H9 (cell line): Measurements from ENCODE around the gene PTCD1. TPM values are rescaled to one million over a fixed set of nuclear protein-coding genes. Genes with fewer than 3 reads are reported as not detected.
A peak's percentile ranks its signal among the peaks of the same experiment; 100 is the strongest.

Source experiments
- DNase-seq: peaks from one replicate; pipeline ENCODE4 v3.0.0-alpha.2; 2017
- H2AFZ ChIP-seq: one replicate; pipeline ENCODE4 v1.6.1; 2013; ENCODE audit warnings: mild to moderate bottlenecking, low read length, control low read depth, moderate library complexity
- H2AK5ac ChIP-seq: 2 replicates; pipeline ENCODE4 v1.6.1; 2013; ENCODE audit warnings: low read length, control low read depth, mixed read lengths; ENCODE audit not compliant: insufficient read length
- H2BK120ac ChIP-seq: one replicate; pipeline ENCODE4 v1.6.1; 2013; ENCODE audit warnings: low read depth, mild to moderate bottlenecking, low read length, control low read depth, inconsistent platforms; ENCODE audit not compliant: poor library complexity, severe bottlenecking
- H2BK12ac ChIP-seq: 2 replicates; pipeline ENCODE4 v1.6.1; 2013; ENCODE audit warnings: low read length, control low read depth, mixed read lengths, low read depth; ENCODE audit not compliant: insufficient read length
- H2BK15ac ChIP-seq: 2 replicates; pipeline ENCODE4 v1.6.1; 2013; ENCODE audit warnings: low read depth, low read length, control low read depth
- H2BK20ac ChIP-seq: one replicate; pipeline ENCODE4 v1.6.1; 2013; ENCODE audit warnings: low read depth, mild to moderate bottlenecking, low read length, control low read depth, inconsistent platforms; ENCODE audit not compliant: poor library complexity, severe bottlenecking
- H2BK5ac ChIP-seq: 2 replicates; pipeline ENCODE4 v1.6.1; 2013; ENCODE audit warnings: low read length, control low read depth, mixed read lengths; ENCODE audit not compliant: insufficient read length
- H3K14ac ChIP-seq: 2 replicates; pipeline ENCODE4 v1.6.1; 2013; ENCODE audit warnings: low read length, control low read depth; ENCODE audit not compliant: insufficient read depth
- H3K18ac ChIP-seq: 2 replicates; pipeline ENCODE4 v1.6.1; 2013; ENCODE audit warnings: low read depth, mild to moderate bottlenecking, mixed read lengths, low read length, control low read depth; ENCODE audit not compliant: insufficient read length
- H3K23ac ChIP-seq: 2 replicates; pipeline ENCODE4 v1.6.1; 2013; ENCODE audit warnings: low read length, control low read depth, mixed read lengths, low read depth; ENCODE audit not compliant: insufficient read length
- H3K23me2 ChIP-seq: 2 replicates; pipeline ENCODE4 v1.6.1; 2013; ENCODE audit warnings: low read depth, mild to moderate bottlenecking, mixed read lengths, low read length, control low read depth; ENCODE audit not compliant: insufficient read length, poor library complexity, severe bottlenecking
- H3K27ac ChIP-seq: 2 replicates; pipeline ENCODE4 v1.5.1; 2013; ENCODE audit warnings: low read length, control low read depth, mixed read lengths, low read depth; ENCODE audit not compliant: insufficient read length
- H3K27me3 ChIP-seq: 2 replicates; pipeline ENCODE4 v1.6.1; 2013; ENCODE audit warnings: low read length, control low read depth, inconsistent platforms; ENCODE audit not compliant: insufficient read depth
- H3K4ac ChIP-seq: 2 replicates; pipeline ENCODE4 v1.6.1; 2013; ENCODE audit warnings: low read depth, mild to moderate bottlenecking, control low read depth, inconsistent platforms, low read length, moderate library complexity
- H3K4me1 ChIP-seq: 2 replicates; pipeline ENCODE4 v1.6.1; 2013; ENCODE audit warnings: low read length, control low read depth, inconsistent platforms; ENCODE audit not compliant: insufficient read depth
- H3K4me2 ChIP-seq: 2 replicates; pipeline ENCODE4 v1.6.1; 2013; ENCODE audit warnings: low read length, control low read depth, mixed read lengths; ENCODE audit not compliant: insufficient read length, insufficient read depth
- H3K56ac ChIP-seq: 2 replicates; pipeline ENCODE4 v1.6.1; 2013; ENCODE audit warnings: low read depth, mild to moderate bottlenecking, mixed read lengths, low read length, control low read depth; ENCODE audit not compliant: insufficient read length
- H3K79me1 ChIP-seq: 2 replicates; pipeline ENCODE4 v1.6.1; 2013; ENCODE audit warnings: low read depth, mild to moderate bottlenecking, moderate library complexity, low read length, control low read depth, inconsistent platforms; ENCODE audit not compliant: insufficient read depth, poor library complexity, severe bottlenecking
- H3K79me2 ChIP-seq: 2 replicates; pipeline ENCODE4 v1.6.1; 2013; ENCODE audit warnings: low read length, control low read depth, inconsistent platforms; ENCODE audit not compliant: insufficient read depth
- H3K9ac ChIP-seq: 2 replicates; pipeline ENCODE4 v1.6.1; 2013; ENCODE audit warnings: low read length, control low read depth, mixed read lengths; ENCODE audit not compliant: insufficient read length; ENCODE audit errors: extremely low read depth
- H3K9me3 ChIP-seq: one replicate; pipeline ENCODE4 v1.6.1; 2013; ENCODE audit warnings: low read depth, low read length, inconsistent platforms; ENCODE audit not compliant: control insufficient read depth
- H3T11ph ChIP-seq: one replicate; pipeline ENCODE4 v1.6.1; 2013; ENCODE audit warnings: mild to moderate bottlenecking, low read length, control low read depth, inconsistent platforms
- H4K20me1 ChIP-seq: one replicate; pipeline ENCODE4 v1.6.1; 2013; ENCODE audit not compliant: control insufficient read depth, insufficient read length, insufficient read depth
- H4K5ac ChIP-seq: 2 replicates; pipeline ENCODE4 v1.6.1; 2013; ENCODE audit warnings: low read depth, mild to moderate bottlenecking, mixed read lengths, low read length, control low read depth; ENCODE audit not compliant: insufficient read length
- H4K8ac ChIP-seq: replicated peaks from 2 replicates; pipeline ENCODE4 v1.6.1; 2013; ENCODE audit warnings: low read length, control low read depth, mixed read lengths, low read depth; ENCODE audit not compliant: insufficient read length
- H4K91ac ChIP-seq: 2 replicates; pipeline ENCODE4 v1.6.1; 2013; ENCODE audit warnings: low read depth, mild to moderate bottlenecking, moderate library complexity, mixed read lengths, low read length, control low read depth; ENCODE audit not compliant: insufficient read length
- H3K27ac Mint-ChIP-seq, 3 experiments: 2 replicates in 2 of 3; 3 replicates in 1 of 3; pipeline ENCODE4 v1.8.0; 2020 to 2021; ENCODE audit warnings: mixed read lengths in 3 of 3, mild to moderate bottlenecking in 1 of 3, moderate library complexity in 1 of 3
- H3K27me3 Mint-ChIP-seq: 2 replicates; pipeline ENCODE4 v1.8.0; 2021; ENCODE audit warnings: low read depth, mild to moderate bottlenecking, moderate library complexity, mixed read lengths
- H3K36me3 Mint-ChIP-seq, 3 experiments: 2 replicates in 2 of 3; 3 replicates in 1 of 3; pipeline ENCODE4 v1.8.0; 2020 to 2021; ENCODE audit warnings: low read depth in 3 of 3, mixed read lengths in 3 of 3; ENCODE audit not compliant: insufficient read depth in 1 of 3
- H3K4me1 Mint-ChIP-seq, 2 experiments: 2 replicates each; pipeline ENCODE4 v1.8.0; 2020; ENCODE audit warnings: mixed read lengths in 2 of 2
- H3K4me3 Mint-ChIP-seq, 2 experiments: 2 replicates in 1 of 2; 3 replicates in 1 of 2; pipeline ENCODE4 v1.8.0; 2020 to 2021; ENCODE audit warnings: mild to moderate bottlenecking in 2 of 2, mixed read lengths in 2 of 2, moderate library complexity in 1 of 2
- H3K9me3 Mint-ChIP-seq, 2 experiments: 2 replicates in 1 of 2; 3 replicates in 1 of 2; pipeline ENCODE4 v1.8.0; 2020; ENCODE audit warnings: mild to moderate bottlenecking in 2 of 2, mixed read lengths in 2 of 2, moderate library complexity in 1 of 2
- WGBS: extraction: QIAGEN DNeasy Blood & Tissue Kit; methylation state at CpG from one replicate; pipeline ENCODE4 v1.1.7; 2013; ENCODE audit warnings: missing lambda C conversion rate, low lambda C conversion rate, mixed read lengths; ENCODE audit not compliant: insufficient read length; ENCODE audit errors: extremely low coverage; 5-methylcytosine and 5-hydroxymethylcytosine counted together
- total RNA-seq: library from RNA; stranded (reverse); gene quantifications from 2 replicates; pipeline ENCODE4 v1.2.1, GENCODE V29; 2021
- TF ChIP-seq, protein P1 (sequence below): fragments of 200-600 bp; sonication (generic); conservative IDR thresholded peaks from 3 replicates; pipeline ENCODE4 v1.8.0; 2021; ENCODE audit warnings: antibody characterized with exemption, mild to moderate bottlenecking

PTCD1 gene
- total RNA-seq, 1 experiment from 2014 or later, result 12.8 TPM

DNA sequence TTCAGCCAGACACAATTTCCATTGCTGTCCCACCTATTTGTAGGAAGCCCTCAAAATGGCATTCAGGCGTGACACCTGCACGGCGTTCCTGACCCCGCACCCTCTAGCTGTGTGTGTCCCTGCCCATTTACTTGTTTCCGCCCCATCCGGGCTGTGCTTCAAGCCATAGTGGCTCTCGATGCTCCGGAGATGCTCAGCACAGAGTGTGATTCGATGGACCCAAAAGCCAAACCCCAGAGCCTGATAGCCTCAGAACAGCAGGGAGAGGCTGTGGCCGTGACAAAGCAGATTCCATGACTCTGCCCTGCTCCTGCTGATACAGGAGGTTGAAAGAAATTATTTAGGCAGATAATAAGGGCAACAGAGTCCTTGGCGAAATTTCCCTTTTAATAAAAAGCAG is 16.4 kb downstream of the PTCD1 start:
- Histone ChIP-seq H3K9me3 (no peaks in the 10 kb centered on the region), H3K14ac (no peak overlapping the region), H2AFZ (no peak overlapping the region), H3K18ac (no peak overlapping the region), H2BK15ac (no peak overlapping the region), H4K8ac (no peak overlapping the region), H3K4ac (no peak overlapping the region), H3K56ac (no peak overlapping the region), H3K9ac (no peak overlapping the region), H4K91ac (no peak overlapping the region), H2BK120ac (no peak overlapping the region), H4K20me1 (peaks cover 3% of the 10 kb centered on the region), H2BK5ac (no peak overlapping the region), H2BK12ac (no peak overlapping the region), H3K23me2 (no peaks in the 10 kb centered on the region), H3K79me2 (no peaks in the 10 kb centered on the region), H3T11ph (no peak overlapping the region), H4K5ac (no peak overlapping the region), H2AK5ac (no peak overlapping the region), H3K4me1 (no peaks in the 10 kb centered on the region), H3K79me1 (no peaks in the 10 kb centered on the region), H3K27ac (no peak overlapping the region), H2BK20ac (no peak overlapping the region), H3K4me2 (no peak overlapping the region), H3K27me3 (no peaks in the 10 kb centered on the region), H3K23ac (no peak overlapping the region)
- TF ChIP-seq, protein P1, sequence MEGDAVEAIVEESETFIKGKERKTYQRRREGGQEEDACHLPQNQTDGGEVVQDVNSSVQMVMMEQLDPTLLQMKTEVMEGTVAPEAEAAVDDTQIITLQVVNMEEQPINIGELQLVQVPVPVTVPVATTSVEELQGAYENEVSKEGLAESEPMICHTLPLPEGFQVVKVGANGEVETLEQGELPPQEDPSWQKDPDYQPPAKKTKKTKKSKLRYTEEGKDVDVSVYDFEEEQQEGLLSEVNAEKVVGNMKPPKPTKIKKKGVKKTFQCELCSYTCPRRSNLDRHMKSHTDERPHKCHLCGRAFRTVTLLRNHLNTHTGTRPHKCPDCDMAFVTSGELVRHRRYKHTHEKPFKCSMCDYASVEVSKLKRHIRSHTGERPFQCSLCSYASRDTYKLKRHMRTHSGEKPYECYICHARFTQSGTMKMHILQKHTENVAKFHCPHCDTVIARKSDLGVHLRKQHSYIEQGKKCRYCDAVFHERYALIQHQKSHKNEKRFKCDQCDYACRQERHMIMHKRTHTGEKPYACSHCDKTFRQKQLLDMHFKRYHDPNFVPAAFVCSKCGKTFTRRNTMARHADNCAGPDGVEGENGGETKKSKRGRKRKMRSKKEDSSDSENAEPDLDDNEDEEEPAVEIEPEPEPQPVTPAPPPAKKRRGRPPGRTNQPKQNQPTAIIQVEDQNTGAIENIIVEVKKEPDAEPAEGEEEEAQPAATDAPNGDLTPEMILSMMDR, result no peak
- Mint-ChIP-seq H3K36me3 (peaks cover 46 to 87% (median 80%) of the 10 kb centered on the region in 3 experiments; a peak in 6 of 7 replicates), H3K27me3 (no peaks in the 10 kb centered on the region), H3K9me3 (no peaks in the 10 kb centered on the region), H3K4me1 (peaks cover 8% of the 10 kb centered on the region in 2 experiments), H3K4me3 (no peak overlapping the region), H3K27ac (peak overlapping the region in 1 of 3 experiments; percentile 88; a peak in 2 of 7 replicates)
- WGBS, result no CpG with 5 or more reads among the region's 11 CpGs
- DNase-seq, result no peak
